ENCODE results near the gene PTPRN2. TPM values are rescaled to one million over a fixed set of nuclear protein-coding genes. Genes with fewer than 3 reads are reported as not detected.

The PTPRN2 gene
- polyA plus RNA-seq, 1 donor from 2014 or later = 1.6 TPM

DNA sequence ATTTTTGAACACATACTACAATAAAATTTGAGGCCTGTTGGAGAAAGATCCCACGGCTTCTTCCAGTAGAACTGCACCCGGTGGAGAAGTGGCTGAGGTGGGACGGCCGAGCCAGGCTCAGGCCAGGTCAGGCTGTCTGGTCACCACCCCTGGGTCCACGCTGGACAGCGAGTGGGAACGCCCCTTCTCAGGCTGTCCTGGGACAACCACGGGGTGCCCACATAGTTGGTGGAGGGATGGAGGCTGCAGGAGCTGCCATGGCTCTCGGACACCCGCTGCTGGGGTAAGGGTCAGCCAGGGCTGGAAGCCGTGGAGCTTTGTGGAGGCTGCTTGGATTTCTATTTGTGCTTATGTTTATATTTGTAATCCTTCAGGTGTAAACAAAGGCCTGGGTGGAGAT, 1044.3 kb downstream of the PTPRN2 start:
- H3K9me3 Mint-ChIP-seq = peaks cover 0 to 2% (median 0%) of the 10 kb centered on the region in 3 donors
- peaks cover 2% of the 10 kb centered on the region for H3K27me3 Mint-ChIP-seq
- no peak overlapping the region for H3K27ac Mint-ChIP-seq
- peaks cover 4% of the 10 kb centered on the region for H3K36me3 Mint-ChIP-seq
- H3K4me1 Mint-ChIP-seq = no peaks in the 10 kb centered on the region
- H3K4me3 Mint-ChIP-seq = peak overlapping the region in 1 of 4 donors; percentile 39

GRCh38 chr7:157542068-157543021, 1045.3 kb downstream of the PTPRN2 start:
- H3K9me3 Mint-ChIP-seq = peaks cover 0 to 2% (median 0%) of the 10 kb centered on the region in 3 donors
- H3K27me3 Mint-ChIP-seq = peaks cover 2% of the 10 kb centered on the region
- H3K4me1 Mint-ChIP-seq = no peaks in the 10 kb centered on the region
- H3K36me3 Mint-ChIP-seq = peaks cover 1% of the 10 kb centered on the region
- H3K4me3 Mint-ChIP-seq = no peak overlapping the region
- no peak overlapping the region for H3K27ac Mint-ChIP-seq

GRCh38 chr7:157541295-157542067, 1046.1 kb downstream of the PTPRN2 start:
- peaks cover 1% of the 10 kb centered on the region for H3K36me3 Mint-ChIP-seq
- peaks cover 2% of the 10 kb centered on the region for H3K27me3 Mint-ChIP-seq
- H3K27ac Mint-ChIP-seq = peak overlapping the region in 1 of 3 donors; percentile 74
- peaks cover 0 to 2% (median 0%) of the 10 kb centered on the region in 3 donors for H3K9me3 Mint-ChIP-seq
- no peaks in the 10 kb centered on the region for H3K4me1 Mint-ChIP-seq
- H3K4me3 Mint-ChIP-seq = no peak overlapping the region

DNA sequence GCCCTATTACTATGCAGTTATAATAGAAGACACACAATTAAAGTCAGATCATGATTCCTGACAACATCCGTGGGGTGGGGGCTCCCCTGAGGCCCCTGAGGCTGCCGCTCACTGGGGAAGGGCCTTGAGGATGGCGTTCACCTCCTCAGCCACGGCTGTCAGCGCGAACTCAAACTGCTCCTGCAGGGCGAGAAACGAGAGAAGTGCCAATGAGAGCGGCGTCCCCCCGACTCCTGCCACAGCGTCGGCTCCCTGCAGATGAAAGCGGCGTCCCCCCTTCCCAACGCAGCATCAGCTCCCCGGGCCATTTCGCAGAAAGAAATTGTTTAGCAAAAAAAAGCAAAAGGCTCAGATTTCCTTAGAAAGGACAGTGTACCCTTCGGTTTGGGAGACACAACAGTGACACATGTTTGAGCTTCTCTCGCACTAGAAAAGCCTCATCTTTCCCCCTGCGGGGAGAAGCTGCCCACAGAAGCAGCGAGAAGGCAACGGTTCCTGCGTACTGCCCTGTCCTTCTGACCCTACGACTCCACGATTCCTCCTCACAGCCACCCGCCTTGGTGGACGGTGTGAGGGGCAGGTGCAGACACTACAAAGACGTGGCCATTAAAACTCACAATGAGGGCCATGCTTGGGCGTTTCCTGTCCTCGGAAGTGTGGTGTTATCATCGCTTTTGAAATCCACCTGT, 1046.9 kb downstream of the PTPRN2 start:
- peak overlapping the region in 1 of 3 donors; percentile 74 for H3K27ac Mint-ChIP-seq
- H3K4me1 Mint-ChIP-seq = no peaks in the 10 kb centered on the region
- H3K4me3 Mint-ChIP-seq = no peak overlapping the region
- H3K27me3 Mint-ChIP-seq = peaks cover 2% of the 10 kb centered on the region
- peaks cover 1% of the 10 kb centered on the region for H3K36me3 Mint-ChIP-seq
- peaks cover 0 to 2% (median 0%) of the 10 kb centered on the region in 3 donors for H3K9me3 Mint-ChIP-seq

DNA sequence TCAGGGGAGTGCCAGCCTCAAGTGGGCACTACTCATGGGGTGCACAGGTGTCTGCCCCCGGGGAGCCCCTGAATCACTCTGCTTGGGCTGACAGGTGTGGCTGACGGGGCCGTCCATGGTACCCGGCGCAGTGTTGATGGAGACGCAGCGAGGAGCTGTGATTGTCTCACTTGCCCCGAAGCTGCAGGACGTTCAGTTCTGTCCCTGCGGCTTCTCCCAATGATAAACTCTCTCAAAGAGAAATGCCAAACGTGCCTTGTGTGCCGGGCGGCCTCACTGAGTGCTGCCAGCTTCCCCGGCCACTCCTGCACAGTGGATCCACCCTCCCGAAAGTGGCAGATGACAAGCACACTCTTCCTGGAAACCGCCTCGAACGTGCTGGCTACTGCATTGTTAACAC, 1047.6 kb downstream of the PTPRN2 start:
- Mint-ChIP-seq H3K4me3 (no peak overlapping the region), H3K36me3 (peaks cover 1% of the 10 kb centered on the region), H3K9me3 (peaks cover 0 to 2% (median 0%) of the 10 kb centered on the region in 3 donors), H3K4me1 (no peaks in the 10 kb centered on the region), H3K27me3 (peaks cover 2% of the 10 kb centered on the region), H3K27ac (no peak overlapping the region)

DNA sequence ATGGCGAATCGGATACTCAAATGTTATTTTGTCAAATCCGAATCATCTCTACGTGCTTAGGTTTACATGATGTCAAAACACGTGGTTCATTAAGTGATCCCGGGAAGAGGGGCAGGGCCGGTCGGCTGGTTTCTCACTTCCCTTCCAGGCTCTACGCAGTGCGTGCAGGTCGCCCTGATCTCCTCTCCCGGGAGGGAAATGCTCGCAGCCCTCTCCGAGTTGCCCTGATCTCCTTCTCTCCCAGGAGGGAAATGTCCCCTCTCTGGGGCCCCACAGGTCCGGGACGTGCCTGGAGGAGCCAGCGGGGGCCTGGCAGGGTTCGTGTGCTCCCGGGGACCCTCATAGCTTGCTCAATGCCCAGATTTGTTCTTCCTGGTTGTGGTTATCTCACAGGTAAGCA, 1048.1 kb downstream of the PTPRN2 start:
- Mint-ChIP-seq H3K27ac (no peak overlapping the region), H3K4me1 (no peaks in the 10 kb centered on the region), H3K4me3 (no peak overlapping the region), H3K27me3 (peaks cover 2% of the 10 kb centered on the region), H3K36me3 (no peaks in the 10 kb centered on the region), H3K9me3 (peaks cover 0 to under 1% (median 0%) of the 10 kb centered on the region in 3 donors)

GRCh38 chr7:157538735-157539134, 1048.9 kb downstream of the PTPRN2 start:
- H3K36me3 Mint-ChIP-seq = no peaks in the 10 kb centered on the region
- peaks cover 2% of the 10 kb centered on the region for H3K27me3 Mint-ChIP-seq
- no peaks in the 10 kb centered on the region for H3K4me1 Mint-ChIP-seq
- H3K4me3 Mint-ChIP-seq = no peak overlapping the region
- no peak overlapping the region for H3K27ac Mint-ChIP-seq
- peaks cover 0 to 3% (median 2%) of the 10 kb centered on the region in 3 donors for H3K9me3 Mint-ChIP-seq

DNA sequence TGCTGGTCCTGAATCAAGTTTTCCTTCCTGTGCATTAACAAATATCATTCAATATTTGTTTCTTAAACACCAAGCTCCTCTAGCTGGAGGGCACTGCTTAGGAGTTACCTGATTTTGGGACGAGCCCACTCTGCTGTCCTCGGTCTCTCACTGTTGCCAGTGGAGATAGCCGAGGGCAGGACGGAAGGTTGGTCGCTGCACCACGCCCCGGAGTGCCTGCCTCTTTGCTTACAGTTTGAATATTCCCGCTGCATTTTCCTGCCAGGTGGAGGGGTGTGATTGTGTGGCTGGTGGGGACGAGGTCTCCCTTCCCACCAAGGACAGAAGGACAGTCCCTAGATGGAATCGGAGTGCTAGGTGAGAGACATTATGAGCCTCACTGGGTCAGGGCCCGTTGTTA, 1049.3 kb downstream of the PTPRN2 start:
- peaks cover 2% of the 10 kb centered on the region for H3K27me3 Mint-ChIP-seq
- peaks cover 0 to 6% (median 3%) of the 10 kb centered on the region in 3 donors for H3K9me3 Mint-ChIP-seq
- H3K4me1 Mint-ChIP-seq = no peaks in the 10 kb centered on the region
- H3K4me3 Mint-ChIP-seq = no peak overlapping the region
- H3K36me3 Mint-ChIP-seq = no peaks in the 10 kb centered on the region
- no peak overlapping the region for H3K27ac Mint-ChIP-seq

DNA sequence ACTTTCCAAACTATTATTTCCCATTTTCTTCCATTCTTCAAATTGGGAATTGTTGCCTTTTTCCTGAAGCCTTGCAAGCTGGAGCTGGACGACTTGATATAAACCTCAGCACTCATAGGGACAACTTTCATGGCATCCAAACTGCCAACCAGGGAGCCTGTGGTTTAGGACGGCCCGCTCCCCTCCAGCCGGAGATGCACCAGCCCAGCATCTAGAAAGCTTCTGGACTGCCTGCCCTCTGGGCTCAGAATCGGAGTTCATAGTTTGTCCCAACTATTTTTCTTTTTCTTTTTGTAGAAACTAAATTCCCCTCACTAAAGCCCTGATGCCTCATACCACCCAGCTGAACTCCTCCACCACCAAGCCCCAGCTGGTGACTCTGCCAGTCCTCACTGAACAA, 1050.6 kb downstream of the PTPRN2 start:
- Mint-ChIP-seq H3K4me1 (no peaks in the 10 kb centered on the region), H3K9me3 (peaks cover 2 to 18% (median 11%) of the 10 kb centered on the region in 3 donors), H3K27ac (no peak overlapping the region), H3K27me3 (peaks cover 2% of the 10 kb centered on the region), H3K36me3 (no peaks in the 10 kb centered on the region), H3K4me3 (no peak overlapping the region)

DNA sequence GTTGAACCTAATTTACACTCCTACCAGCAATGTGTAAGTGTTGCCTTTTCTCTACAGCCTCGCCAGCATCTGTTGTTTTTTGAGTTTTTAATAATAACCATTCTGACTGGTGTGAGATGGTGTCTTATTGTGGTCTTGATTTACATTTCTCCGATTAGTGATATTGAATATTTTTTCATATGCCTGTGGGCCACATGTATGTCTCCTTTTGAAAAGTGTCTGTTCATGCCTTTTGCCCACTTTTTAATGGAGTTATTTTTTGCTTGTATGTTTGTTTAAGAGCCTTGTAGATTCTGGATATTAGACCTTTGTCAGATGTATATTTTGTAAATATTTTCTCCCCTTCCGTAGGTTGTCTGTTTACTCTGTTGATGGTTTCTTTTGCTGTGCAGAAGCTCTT, 1055.6 kb downstream of the PTPRN2 start:
- H3K9me3 Mint-ChIP-seq = peaks cover 4 to 21% (median 11%) of the 10 kb centered on the region in 3 donors
- peaks cover 0 to 2% (median 0%) of the 10 kb centered on the region in 3 donors for H3K4me1 Mint-ChIP-seq
- no peak overlapping the region for H3K27ac Mint-ChIP-seq
- no peaks in the 10 kb centered on the region for H3K36me3 Mint-ChIP-seq
- no peak overlapping the region for H3K4me3 Mint-ChIP-seq
- H3K27me3 Mint-ChIP-seq = no peaks in the 10 kb centered on the region

DNA sequence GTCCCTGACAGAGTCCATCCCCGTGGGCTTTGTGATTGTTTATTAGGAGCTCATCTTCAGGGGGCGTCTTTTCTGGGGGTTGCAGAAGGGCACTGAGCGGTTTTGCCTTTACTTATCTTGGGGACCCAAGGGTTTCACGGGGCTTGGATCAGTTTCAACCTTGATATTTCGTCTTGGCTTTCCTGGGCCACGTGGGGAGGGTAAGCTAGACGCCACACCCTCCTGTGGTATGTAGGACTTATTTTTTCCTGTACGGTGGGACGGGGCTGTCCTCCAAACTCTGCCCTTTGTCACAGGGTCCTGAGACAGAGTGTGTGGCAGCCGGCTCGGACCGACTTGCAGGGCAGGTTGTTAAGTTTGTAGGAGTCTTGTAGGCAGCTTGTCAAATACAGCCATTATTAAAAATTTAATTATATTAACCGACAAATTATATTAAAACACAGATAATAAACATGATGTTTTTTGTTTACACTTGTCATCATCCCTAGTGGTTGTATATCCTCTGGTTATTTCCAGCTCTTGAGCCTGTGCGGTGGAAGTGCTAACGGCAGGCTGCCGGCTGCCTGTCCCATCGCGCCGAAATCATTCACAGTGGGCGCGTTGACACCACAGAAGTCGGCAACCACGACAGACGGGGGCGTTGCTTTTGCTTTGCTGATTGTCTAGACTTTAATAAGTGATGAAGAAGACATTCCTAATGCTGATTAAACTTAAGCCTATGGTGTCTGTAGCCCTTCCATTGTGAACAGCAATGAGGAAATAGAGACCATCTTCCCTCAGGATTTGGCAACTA, 1057.7 kb downstream of the PTPRN2 start:
- peaks cover 0 to 2% (median 0%) of the 10 kb centered on the region in 3 donors for H3K4me1 Mint-ChIP-seq
- H3K9me3 Mint-ChIP-seq = peaks cover 4 to 25% (median 11%) of the 10 kb centered on the region in 3 donors
- no peaks in the 10 kb centered on the region for H3K36me3 Mint-ChIP-seq
- H3K4me3 Mint-ChIP-seq = peak overlapping the region in 1 of 4 donors; percentile 58
- H3K27ac Mint-ChIP-seq = no peak overlapping the region
- no peaks in the 10 kb centered on the region for H3K27me3 Mint-ChIP-seq

GRCh38 chr7:157528785-157529341, 1058.8 kb downstream of the PTPRN2 start:
- H3K27me3 Mint-ChIP-seq = no peaks in the 10 kb centered on the region
- H3K27ac Mint-ChIP-seq = no peak overlapping the region
- H3K4me1 Mint-ChIP-seq = peaks cover 0 to 2% (median 0%) of the 10 kb centered on the region in 3 donors
- H3K4me3 Mint-ChIP-seq = no peak overlapping the region
- H3K36me3 Mint-ChIP-seq = no peaks in the 10 kb centered on the region
- H3K9me3 Mint-ChIP-seq = peaks cover 4 to 25% (median 8%) of the 10 kb centered on the region in 3 donors

DNA sequence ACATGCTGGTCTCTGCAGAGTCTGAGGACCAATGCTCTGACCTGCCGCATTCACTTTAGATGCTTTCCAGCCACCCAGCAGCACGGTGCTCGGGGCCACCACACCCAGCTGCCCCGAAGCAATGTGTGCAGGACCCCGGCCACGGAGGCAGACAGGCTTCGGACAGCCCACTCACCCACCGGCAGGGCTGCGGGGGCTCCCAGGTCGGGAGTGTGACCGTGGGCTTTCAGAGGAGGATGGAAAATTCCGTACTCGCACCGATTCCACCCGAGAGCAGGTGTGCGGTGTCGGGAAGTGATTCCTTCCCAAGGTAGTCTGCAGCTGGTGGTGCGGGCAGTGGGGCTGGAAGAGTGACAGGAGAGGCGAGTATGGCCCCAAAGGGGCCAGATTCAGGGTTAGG, 1059.9 kb downstream of the PTPRN2 start:
- no peaks in the 10 kb centered on the region for H3K27me3 Mint-ChIP-seq
- H3K27ac Mint-ChIP-seq = no peak overlapping the region
- no peaks in the 10 kb centered on the region for H3K36me3 Mint-ChIP-seq
- H3K9me3 Mint-ChIP-seq = peaks cover 4 to 14% (median 7%) of the 10 kb centered on the region in 3 donors
- peaks cover 0 to 2% (median 0%) of the 10 kb centered on the region in 3 donors for H3K4me1 Mint-ChIP-seq
- H3K4me3 Mint-ChIP-seq = no peak overlapping the region
